Stimulated activated CD4-positive, alpha-beta T cell treated with anti-CD3 and anti-CD28 coated beads, Interleukin-1b, Interleukin-23, amount 100 ng/mL, for 4 hours (primary cell): Measurements from ENCODE around the gene AIF1.

Experiments
- DNase-seq, 2 donors: peaks; one replicate each; pipeline ENCODE4 v3.0.0-alpha.2; 2020; ENCODE audit warnings: low read depth in 2 of 2

AIF1 gene

DNA sequence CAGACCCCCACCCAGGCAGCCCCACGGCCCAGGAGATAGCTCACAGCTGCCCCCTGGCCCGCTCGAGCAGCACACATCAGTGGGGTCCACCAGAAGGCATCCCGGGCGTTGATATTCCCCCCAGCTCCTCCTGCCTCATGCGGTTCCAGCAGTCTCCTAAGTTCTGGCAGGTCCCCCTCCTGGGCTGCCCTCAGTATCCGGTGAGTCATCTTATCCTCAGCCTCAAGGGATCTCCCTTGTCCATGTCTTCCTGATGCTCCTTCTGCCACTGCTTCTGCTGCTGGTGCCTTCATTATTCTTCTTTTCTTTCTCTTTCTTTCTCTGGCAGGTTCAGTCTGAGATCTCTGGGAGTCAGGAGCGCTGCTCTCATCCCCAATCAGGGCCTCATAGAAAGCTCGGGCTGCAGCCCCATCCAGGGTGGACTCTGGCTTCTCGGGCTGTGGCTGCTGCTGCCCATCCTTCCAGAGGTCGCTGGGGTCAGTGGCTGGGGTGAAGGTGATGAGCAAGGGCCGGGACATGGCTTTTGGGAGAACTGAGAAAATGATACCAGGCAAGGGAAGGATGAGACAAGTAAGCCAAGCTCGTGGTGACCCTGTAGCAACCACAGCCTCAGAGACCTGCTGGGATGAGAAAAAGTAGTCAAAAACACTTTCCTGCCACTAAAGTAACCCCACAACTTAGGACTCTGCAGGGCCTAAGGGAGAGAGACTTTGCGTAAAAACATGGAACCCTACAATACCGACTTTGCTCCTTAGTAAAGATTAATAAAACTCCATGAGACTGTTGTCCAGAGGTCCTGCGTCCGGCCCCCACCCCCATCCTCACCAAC is 49.1 kb downstream of the AIF1 start:
- no peak for DNase-seq

GRCh38 chr6:31664790-31665500 is 49.9 kb downstream of the AIF1 start, which contains the start of gene GPANK1:
TSS of gene GPANK1 (minus strand) at chr6:31664997. CDS start at chr6:31664478, 519 bp downstream.
- peak; percentile 72 to 83 for DNase-seq

DNA sequence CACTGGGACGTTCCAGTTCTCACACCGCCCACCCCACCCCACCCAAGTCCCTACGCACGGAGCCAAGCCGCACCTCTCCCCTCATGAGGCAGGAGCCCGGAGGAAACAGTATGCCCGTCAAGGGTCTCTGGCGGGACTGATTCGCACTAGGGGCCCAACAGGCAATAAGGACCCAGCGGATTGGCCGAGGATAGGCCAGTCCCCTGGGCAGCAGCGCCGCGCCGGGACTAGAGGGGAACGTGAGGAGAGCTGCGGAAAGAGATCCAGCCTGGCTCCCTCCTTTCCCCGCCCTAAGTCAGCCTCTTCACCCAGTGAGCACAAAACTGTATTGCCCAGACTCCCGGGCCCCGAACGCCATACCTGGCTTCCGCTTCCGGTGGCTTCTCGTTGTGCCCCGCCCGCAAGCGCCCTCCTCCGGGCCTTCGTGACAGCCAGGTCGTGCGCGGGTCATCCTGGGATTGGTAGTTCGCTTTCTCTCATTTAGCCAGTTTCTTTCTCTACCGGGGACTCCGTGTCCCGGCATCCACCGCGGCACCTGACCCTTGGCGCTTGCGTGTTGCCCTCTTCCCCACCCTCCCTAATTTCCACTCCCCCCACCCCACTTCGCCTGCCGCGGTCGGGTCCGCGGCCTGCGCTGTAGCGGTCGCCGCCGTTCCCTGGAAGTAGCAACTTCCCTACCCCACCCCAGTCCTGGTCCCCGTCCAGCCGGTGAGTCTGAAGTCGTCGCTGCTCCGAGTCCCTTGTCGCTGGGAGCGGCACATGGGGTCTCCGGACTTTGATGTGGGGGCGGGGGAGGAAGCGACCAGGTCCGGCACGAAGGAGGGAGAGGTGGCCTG is 50.7 kb downstream of the AIF1 start, which contains the start of gene CSNK2B:
TSS of gene CSNK2B (plus strand) at position 580 of the 836 bp plus-strand sequence. CDS start 752 bp downstream, outside the sequence.
- peak; percentile 93 to 94 for DNase-seq

- DNase-seq, result no peak
These were observed 51.4 kb downstream of the AIF1 start for GRCh38 chr6:31666337-31666965.
